ENCODE measurements around the gene CSNK2A1.

- TF ChIP-seq CTCF (IDR thresholded peaks at IDR 0.05; ENCODE audit: low read depth, low read length) (no peak), EZH2phosphoT487 (IDR thresholded peaks at IDR 0.05; ENCODE audit: low read depth) (no peak)
Measured at GRCh38 chr20:436476-436875, 107.1 kb downstream of the CSNK2A1 start.
